OCI-LY7 (cell line): ENCODE results near the gene DHX57. TPM values are rescaled to one million over a fixed set of nuclear protein-coding genes. Genes with fewer than 3 reads are reported as not detected.

Experiments used
- BruUV-seq: library from RNA; stranded (reverse); fragments of 400-500 nt; replicated peaks from 2 replicates; lab custom pipeline; 2021; lab: Mats Ljungman, UMichigan
- CTCF ChIA-PET: fragments of 300-600 bp; sonication (Branson Sonifier 250); formaldehyde crosslinking; loops from one replicate; lab custom pipeline; 2022; ENCODE audit warnings: antibody characterized with exemption; ENCODE audit not compliant: unreplicated experiment; lab: Charles Lee
- POLR2A ChIA-PET: fragments of 300-600 bp; sonication (Branson Sonifier 250); formaldehyde crosslinking; loops from one replicate; lab custom pipeline; 2022; ENCODE audit warnings: antibody characterized with exemption; lab: Charles Lee
- DNase-seq: peaks from one replicate; pipeline ENCODE4 v3.0.0-alpha.2; 2015; ENCODE audit warnings: low spot score
- H2AFZ ChIP-seq: fragments of 200-600 bp; sonication (generic), shearing (Covaris generic); 2 replicates; pipeline ENCODE4 v1.6.1; 2014; ENCODE audit warnings: mild to moderate bottlenecking, antibody characterized with exemption, low read length, moderate library complexity
- H3K27ac ChIP-seq: fragments of 200-600 bp; sonication (generic); 2 replicates; pipeline ENCODE4 v1.5.1; 2014; ENCODE audit warnings: mixed run types, low read depth, mild to moderate bottlenecking, moderate library complexity, low read length, inconsistent platforms; ENCODE audit not compliant: poor library complexity, severe bottlenecking
- H3K36me3 ChIP-seq: fragments of 200-600 bp; sonication (generic); 2 replicates; pipeline ENCODE4 v1.6.1; 2014; ENCODE audit warnings: mild to moderate bottlenecking, antibody characterized with exemption, low read length, moderate library complexity, mixed read lengths; ENCODE audit not compliant: insufficient read depth
- H3K4me1 ChIP-seq: fragments of 200-600 bp; sonication (generic); 2 replicates; pipeline ENCODE4 v1.5.1; 2014; ENCODE audit warnings: mild to moderate bottlenecking, low read length; ENCODE audit not compliant: insufficient read depth, poor library complexity, severe bottlenecking
- H3K4me2 ChIP-seq: fragments of 200-600 bp; sonication (generic); 2 replicates; pipeline ENCODE4 v1.6.1; 2014; ENCODE audit warnings: mild to moderate bottlenecking, low read length
- H3K4me3 ChIP-seq: fragments of 200-600 bp; sonication (generic); 2 replicates; pipeline ENCODE4 v1.5.1; 2014; ENCODE audit warnings: mild to moderate bottlenecking, low read depth, low read length; ENCODE audit not compliant: poor library complexity, severe bottlenecking
- H3K79me2 ChIP-seq: fragments of 200-600 bp; sonication (generic); 2 replicates; pipeline ENCODE4 v1.6.1; 2016; ENCODE audit warnings: low read depth, mild to moderate bottlenecking, low read length, moderate library complexity, mixed read lengths; ENCODE audit not compliant: insufficient read depth
- H3K9me2 ChIP-seq: fragments of 200-600 bp; sonication (generic); 2 replicates; pipeline ENCODE4 v1.6.1; 2016; ENCODE audit warnings: mild to moderate bottlenecking, low read length, mixed read lengths; ENCODE audit not compliant: insufficient read depth
- H3K9me3 ChIP-seq: fragments of 200-600 bp; sonication (generic); 2 replicates; pipeline ENCODE4 v1.6.1; 2014; ENCODE audit warnings: mild to moderate bottlenecking, mixed run types, low read length, mixed read lengths
- H4K20me1 ChIP-seq: fragments of 200-600 bp; sonication (generic); 2 replicates; pipeline ENCODE4 v1.6.1; 2014; ENCODE audit warnings: mild to moderate bottlenecking, antibody characterized with exemption, low read length, moderate library complexity, mixed read lengths; ENCODE audit not compliant: insufficient read depth
- EZH2phosphoT487 ChIP-seq: fragments of 200-600 bp; sonication (generic); IDR thresholded peaks from 2 replicates; pipeline ENCODE4 v1.6.1; 2018; ENCODE audit warnings: low read depth, borderline replicate concordance, mild to moderate bottlenecking, mixed run types, antibody characterized with exemption, low read length, moderate library complexity, mixed read lengths
- intact Hi-C: fragments of 100-400 bp; cut with micrococcal nuclease; formaldehyde crosslinking; loops from one replicate; pipeline ENCODE4 v1.10.0; 2022; ENCODE audit not compliant: unreplicated experiment
- total RNA-seq, 2 experiments: library from RNA; depleted of rRNA in 1 of 2; stranded (reverse); fragments of >200 nt in 1 of 2; shearing (Covaris generic) in 1 of 2; gene quantifications; 2 replicates each; pipeline ENCODE4 v1.2.3, GENCODE V29; 2014 to 2022
- TF ChIP-seq, protein P1 (sequence below): fragments of 200-600 bp; sonication (generic); conservative IDR thresholded peaks from 2 replicates; pipeline ENCODE4 v1.5.1; 2014; ENCODE audit warnings: mild to moderate bottlenecking, antibody characterized with exemption, low read length, moderate library complexity, mixed read lengths

DHX57 gene
- total RNA-seq, 2 experiments from 2014 or later = 14.6 to 17.7 TPM

DNA sequence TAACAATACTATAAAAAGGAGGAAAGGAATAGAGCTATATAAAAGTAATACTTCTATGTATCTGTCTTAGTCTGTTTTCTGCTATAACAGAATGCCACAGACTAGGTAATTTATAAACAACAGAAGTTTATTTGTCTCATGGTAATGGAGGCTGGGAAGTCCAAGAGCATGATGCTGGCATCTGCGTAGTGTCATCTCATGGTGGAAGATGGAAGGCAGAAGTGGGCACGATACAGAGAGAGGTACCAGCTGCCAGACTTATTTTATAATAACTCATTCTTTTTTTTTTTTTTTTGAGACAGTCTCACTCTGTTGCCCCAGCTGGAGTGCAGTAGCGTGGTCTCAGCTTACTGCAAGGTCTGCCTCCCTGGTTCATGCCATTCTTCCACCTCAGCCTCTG is 4.3 kb downstream of the DHX57 start:
- Histone ChIP-seq H3K79me2 (peaks cover 4% of the 10 kb centered on the region; the same call in 1 of the 2 replicates), H3K9me2 (no peaks in the 10 kb centered on the region), H3K36me3 (peaks cover 19% of the 10 kb centered on the region), H3K4me3 (no peak overlapping the region), H2AFZ (no peak overlapping the region), H3K4me2 (no peak overlapping the region), H3K27ac (no peak overlapping the region), H4K20me1 (no peaks in the 10 kb centered on the region), H3K9me3 (no peaks in the 10 kb centered on the region; the same call in 1 of the 2 replicates), H3K4me1 (peaks cover 9% of the 10 kb centered on the region)
- no peak for TF ChIP-seq EZH2phosphoT487
- TF ChIP-seq, protein P1, sequence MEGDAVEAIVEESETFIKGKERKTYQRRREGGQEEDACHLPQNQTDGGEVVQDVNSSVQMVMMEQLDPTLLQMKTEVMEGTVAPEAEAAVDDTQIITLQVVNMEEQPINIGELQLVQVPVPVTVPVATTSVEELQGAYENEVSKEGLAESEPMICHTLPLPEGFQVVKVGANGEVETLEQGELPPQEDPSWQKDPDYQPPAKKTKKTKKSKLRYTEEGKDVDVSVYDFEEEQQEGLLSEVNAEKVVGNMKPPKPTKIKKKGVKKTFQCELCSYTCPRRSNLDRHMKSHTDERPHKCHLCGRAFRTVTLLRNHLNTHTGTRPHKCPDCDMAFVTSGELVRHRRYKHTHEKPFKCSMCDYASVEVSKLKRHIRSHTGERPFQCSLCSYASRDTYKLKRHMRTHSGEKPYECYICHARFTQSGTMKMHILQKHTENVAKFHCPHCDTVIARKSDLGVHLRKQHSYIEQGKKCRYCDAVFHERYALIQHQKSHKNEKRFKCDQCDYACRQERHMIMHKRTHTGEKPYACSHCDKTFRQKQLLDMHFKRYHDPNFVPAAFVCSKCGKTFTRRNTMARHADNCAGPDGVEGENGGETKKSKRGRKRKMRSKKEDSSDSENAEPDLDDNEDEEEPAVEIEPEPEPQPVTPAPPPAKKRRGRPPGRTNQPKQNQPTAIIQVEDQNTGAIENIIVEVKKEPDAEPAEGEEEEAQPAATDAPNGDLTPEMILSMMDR = no peak
- ChIA-PET CTCF (no interaction called here), POLR2A (interaction anchor here (1.8 kb wide), 1 partner anchor 9 kb away, joined by 5 read pairs; no protein-coding TSS in a partner anchor)
- DNase-seq = no peak
- BruUV-seq = no TSS peak
- intact Hi-C loops = no loop called here

DNA sequence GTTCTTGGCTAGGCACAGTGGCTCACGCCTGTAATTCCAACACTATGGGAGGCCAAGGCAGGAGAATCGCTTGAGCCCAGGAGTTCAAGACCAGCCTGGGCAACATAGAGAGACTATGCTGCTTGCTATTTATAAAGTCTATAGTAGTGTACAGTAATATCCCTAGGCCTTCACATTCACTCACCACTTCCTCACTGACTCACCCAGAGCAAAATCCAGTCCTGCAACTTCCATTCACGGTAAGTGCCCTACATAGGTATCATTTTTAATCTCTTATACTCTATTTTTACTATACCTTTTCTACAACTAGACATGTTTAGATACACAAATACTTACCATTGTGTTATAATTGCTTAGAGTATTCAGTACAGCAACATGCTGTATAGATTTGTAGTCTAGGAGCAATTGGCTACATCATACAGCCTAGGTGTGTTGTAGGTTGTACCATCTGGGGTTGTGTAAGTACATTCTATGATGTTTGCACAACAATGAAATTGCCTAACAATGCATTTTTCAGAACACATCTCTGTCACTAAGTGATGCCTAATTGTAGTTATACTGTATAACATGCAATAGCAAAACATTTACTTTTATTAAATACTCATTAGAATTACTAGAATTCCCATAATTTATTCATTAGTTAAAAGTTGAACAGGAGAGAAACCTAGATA is 8.8 kb downstream of the DHX57 start:
- no peak overlapping the region for H3K27ac ChIP-seq
- no peak overlapping the region for H3K4me2 ChIP-seq
- no peak overlapping the region for H3K4me3 ChIP-seq
- CTCF ChIA-PET = no interaction called here
- H3K4me1 ChIP-seq = no peaks in the 10 kb centered on the region
- POLR2A ChIA-PET = no interaction called here
- intact Hi-C loops = no loop called here
- BruUV-seq = no TSS peak
- H3K9me3 ChIP-seq = no peaks in the 10 kb centered on the region; the same call in 1 of the 2 replicates
- no peaks in the 10 kb centered on the region for H3K9me2 ChIP-seq
- no peaks in the 10 kb centered on the region for H4K20me1 ChIP-seq
- H2AFZ ChIP-seq = no peak overlapping the region
- no peak for DNase-seq
- peaks cover 40% of the 10 kb centered on the region for H3K36me3 ChIP-seq
- TF ChIP-seq, protein P1 = no peak
- no peak for TF ChIP-seq EZH2phosphoT487
- H3K79me2 ChIP-seq = no peaks in the 10 kb centered on the region

DNA sequence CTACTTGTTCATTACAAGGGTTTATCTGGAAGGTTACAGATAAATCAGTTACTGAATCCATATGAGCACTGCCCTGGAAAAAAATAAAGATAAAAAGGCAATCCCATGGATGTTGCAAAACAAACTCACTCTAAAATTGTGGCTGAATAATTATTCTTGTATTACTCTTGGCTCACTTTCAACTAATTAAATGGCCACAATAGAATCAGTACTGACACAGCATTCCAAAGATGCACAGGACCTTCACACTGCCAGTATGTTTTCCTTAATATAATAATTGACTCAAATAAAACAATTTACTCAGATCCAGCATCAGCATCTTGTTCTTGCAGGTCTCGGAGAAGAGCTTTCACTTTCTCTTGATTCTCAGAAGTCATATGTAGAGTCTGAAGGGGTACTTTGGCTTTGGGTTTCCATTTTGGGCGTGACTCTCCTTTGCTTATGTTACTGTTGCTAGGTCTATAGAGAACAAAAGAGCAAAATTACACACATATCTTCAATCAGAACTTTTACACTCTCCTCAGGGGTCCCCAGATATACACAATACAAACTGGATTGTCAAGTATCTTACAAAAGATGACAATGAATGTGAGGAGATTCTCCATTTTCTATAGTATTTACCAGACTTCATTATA is 12.6 kb downstream of the DHX57 start:
- POLR2A ChIA-PET = interaction anchor here (0.7 kb wide), 1 partner anchor 280 kb away, joined by 3 read pairs; no protein-coding TSS in a partner anchor
- no peaks in the 10 kb centered on the region for H3K9me2 ChIP-seq
- H3K79me2 ChIP-seq = no peaks in the 10 kb centered on the region
- CTCF ChIA-PET = no interaction called here
- no TSS peak for BruUV-seq
- no peak overlapping the region for H3K27ac ChIP-seq
- H3K4me1 ChIP-seq = no peaks in the 10 kb centered on the region
- no peak overlapping the region for H3K4me3 ChIP-seq
- H3K9me3 ChIP-seq = no peaks in the 10 kb centered on the region
- H3K36me3 ChIP-seq = peaks cover 63% of the 10 kb centered on the region
- intact Hi-C loops = no loop called here
- no peak overlapping the region for H2AFZ ChIP-seq
- no peak for DNase-seq
- TF ChIP-seq, protein P1 = no peak
- no peak for TF ChIP-seq EZH2phosphoT487
- H4K20me1 ChIP-seq = no peaks in the 10 kb centered on the region
- no peak overlapping the region for H3K4me2 ChIP-seq
